Hematopoietic multipotent progenitor cell treated with erythropoietin and hydrocortisone succinate and interleukin-3 and kit ligand, for 17 days (in vitro differentiated cells): Measurements from ENCODE around the gene CKAP4.
A peak's percentile ranks its signal among the peaks of the same experiment; 100 is the strongest.

Experiments used
- DNase-seq: peaks from one replicate; pipeline ENCODE4 v3.0.0-alpha.2; 2015; ENCODE audit warnings: low spot score

CKAP4 gene

GRCh38 chr12:106240821-106241220 lies 7.0 kb downstream of the CKAP4 start:
- no peak for DNase-seq

GRCh38 chr12:106239951-106240335 lies 7.9 kb downstream of the CKAP4 start:
- no peak for DNase-seq

GRCh38 chr12:106239241-106239950 lies 8.4 kb downstream of the CKAP4 start:
- DNase-seq, result no peak

GRCh38 chr12:106238146-106238545 lies 9.7 kb downstream of the CKAP4 start:
- no peak for DNase-seq

- DNase-seq, result no peak
Observed at GRCh38 chr12:106235770-106236169, 12.1 kb downstream of the CKAP4 start.

GRCh38 chr12:106234449-106234848 lies 13.4 kb downstream of the CKAP4 start:
- no peak for DNase-seq

GRCh38 chr12:106233011-106233410 lies 14.8 kb downstream of the CKAP4 start:
- DNase-seq, result no peak

- no peak for DNase-seq
Observed at GRCh38 chr12:106229036-106229591, 18.7 kb downstream of the CKAP4 start.

- DNase-seq, result no peak
Observed at GRCh38 chr12:106228320-106228710, 19.5 kb downstream of the CKAP4 start.

GRCh38 chr12:106227641-106228319 lies 20.0 kb downstream of the CKAP4 start:
- no peak for DNase-seq

- DNase-seq, result peak; percentile 77
Observed at GRCh38 chr12:106226884-106227640, 20.8 kb downstream of the CKAP4 start.

GRCh38 chr12:106224355-106224706 lies 23.5 kb downstream of the CKAP4 start:
- no peak for DNase-seq

- DNase-seq, result peak; percentile 81
Observed at GRCh38 chr12:106223485-106224354, 24.1 kb downstream of the CKAP4 start.

GRCh38 chr12:106220536-106220935 lies 27.3 kb downstream of the CKAP4 start:
- no peak for DNase-seq

- no peak for DNase-seq
Observed at GRCh38 chr12:106219043-106219442, 28.8 kb downstream of the CKAP4 start.

- DNase-seq, result no peak
Observed at GRCh38 chr12:106217706-106218105, 30.1 kb downstream of the CKAP4 start.

GRCh38 chr12:106214571-106214970 lies 33.2 kb downstream of the CKAP4 start:
- DNase-seq, result no peak

- no peak for DNase-seq
Observed at GRCh38 chr12:106213662-106214061, 34.2 kb downstream of the CKAP4 start.

GRCh38 chr12:106211973-106212372 lies 35.8 kb downstream of the CKAP4 start:
- no peak for DNase-seq

GRCh38 chr12:106205208-106206069 lies 42.4 kb downstream of the CKAP4 start:
- DNase-seq, result no peak

- DNase-seq, result no peak
Observed at GRCh38 chr12:106204312-106204711, 43.5 kb downstream of the CKAP4 start.
